ENCODE results near the gene DTWD2. TPM values are rescaled to one million over a fixed set of nuclear protein-coding genes. Genes with fewer than 3 reads are reported as not detected.
A peak's percentile ranks its signal among the peaks of the same experiment; 100 is the strongest.

Gene DTWD2

DNA sequence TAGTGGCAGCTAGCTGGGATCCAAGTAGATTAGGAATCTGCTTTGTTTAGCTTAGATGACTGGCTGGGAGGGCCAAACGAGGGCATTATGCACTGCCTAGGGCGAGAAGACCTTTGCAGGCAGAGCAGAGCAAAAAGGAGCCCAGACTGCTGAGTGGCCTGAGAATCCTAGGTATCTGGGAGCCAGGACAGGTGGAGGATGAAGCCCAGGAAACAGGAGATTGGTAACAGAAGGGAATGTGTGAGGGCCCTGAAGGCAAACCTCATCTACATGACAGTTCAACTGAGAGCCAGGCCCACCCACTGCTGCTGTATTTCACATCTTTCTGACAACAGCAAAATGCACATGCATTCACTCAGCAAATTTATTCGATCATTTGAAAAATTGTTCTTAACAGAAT, 192.3 kb downstream of the DTWD2 start:
- Histone ChIP-seq H3K9ac (ENCODE audit: low read depth, low read length) (no peak overlapping the region), H3K36me3 (ENCODE audit: insufficient read depth, low read length) (no peaks in the 10 kb centered on the region)

DNA sequence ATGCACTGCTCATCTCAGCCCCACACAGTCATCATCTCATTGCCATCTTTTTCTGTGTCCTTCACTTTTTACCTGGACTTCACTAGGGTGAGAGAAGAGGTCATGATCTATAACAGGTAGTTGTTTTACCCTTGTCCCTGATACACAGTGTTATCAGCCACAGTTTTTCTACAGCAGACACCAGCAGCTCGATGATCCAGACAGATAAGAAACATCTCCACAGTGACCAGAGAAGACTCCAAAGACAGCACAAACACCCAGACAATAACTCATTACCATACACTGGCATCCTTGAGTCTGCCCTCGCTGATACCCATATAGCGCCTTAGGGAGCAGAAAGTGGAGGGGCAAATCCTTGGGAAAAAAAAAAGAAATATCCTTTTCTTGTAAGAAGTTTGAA, 194.1 kb downstream of the DTWD2 start:
- Histone ChIP-seq H3K36me3 (ENCODE audit: insufficient read depth, low read length) (no peaks in the 10 kb centered on the region), H3K27me3 (ENCODE audit: control insufficient read depth, insufficient read depth, low read length) (no peaks in the 10 kb centered on the region), H3K4me3 (ENCODE audit: low read length) (no peak overlapping the region), H3K4me2 (ENCODE audit: low read length) (no peak overlapping the region), H3K9me3 (replicated peaks; ENCODE audit: low read length) (no peaks in the 10 kb centered on the region), H3K4me1 (ENCODE audit: control insufficient read depth, insufficient read depth, low read length) (no peaks in the 10 kb centered on the region), H3K9ac (ENCODE audit: low read depth, low read length) (no peak overlapping the region)

More for the DNA sequence above, 192.3 kb downstream of the DTWD2 start:
- Histone ChIP-seq H3K9me3 (replicated peaks; ENCODE audit: low read length) (no peaks in the 10 kb centered on the region), H3K4me3 (ENCODE audit: low read length) (no peak overlapping the region), H3K4me2 (ENCODE audit: low read length) (no peak overlapping the region), H3K4me1 (ENCODE audit: control insufficient read depth, insufficient read depth, low read length) (no peaks in the 10 kb centered on the region), H3K27me3 (ENCODE audit: control insufficient read depth, insufficient read depth, low read length) (no peaks in the 10 kb centered on the region)

DNA sequence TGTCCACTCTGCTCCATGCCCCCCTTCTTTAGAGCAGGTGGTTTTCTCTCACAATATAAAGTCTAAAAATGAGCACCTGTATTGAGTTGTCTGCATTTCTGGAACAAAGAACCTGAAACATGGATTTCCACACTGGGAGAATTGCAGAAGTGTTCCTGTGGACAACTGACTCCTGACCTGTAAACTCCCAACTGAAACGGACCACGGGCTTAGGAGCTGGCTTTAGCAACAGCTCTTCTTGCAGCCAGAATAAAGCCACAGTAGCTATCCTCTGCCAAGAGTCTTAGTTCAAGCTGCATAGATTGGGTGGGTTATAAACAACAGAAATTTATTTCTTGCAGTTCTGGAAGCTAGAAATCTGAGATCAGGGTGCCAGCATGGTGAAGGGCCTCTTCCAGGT, 194.7 kb downstream of the DTWD2 start:
- H3K4me3 ChIP-seq (ENCODE audit: low read length), result no peak overlapping the region
- no peak overlapping the region for H3K4me2 ChIP-seq (ENCODE audit: low read length)
- no peaks in the 10 kb centered on the region for H3K27me3 ChIP-seq (ENCODE audit: control insufficient read depth, insufficient read depth, low read length)
- no peaks in the 10 kb centered on the region for H3K36me3 ChIP-seq (ENCODE audit: insufficient read depth, low read length)
- no peaks in the 10 kb centered on the region for H3K4me1 ChIP-seq (ENCODE audit: control insufficient read depth, insufficient read depth, low read length)
- no peaks in the 10 kb centered on the region for H3K9me3 ChIP-seq (replicated peaks; ENCODE audit: low read length)
- H3K9ac ChIP-seq (ENCODE audit: low read depth, low read length), result no peak overlapping the region

DNA sequence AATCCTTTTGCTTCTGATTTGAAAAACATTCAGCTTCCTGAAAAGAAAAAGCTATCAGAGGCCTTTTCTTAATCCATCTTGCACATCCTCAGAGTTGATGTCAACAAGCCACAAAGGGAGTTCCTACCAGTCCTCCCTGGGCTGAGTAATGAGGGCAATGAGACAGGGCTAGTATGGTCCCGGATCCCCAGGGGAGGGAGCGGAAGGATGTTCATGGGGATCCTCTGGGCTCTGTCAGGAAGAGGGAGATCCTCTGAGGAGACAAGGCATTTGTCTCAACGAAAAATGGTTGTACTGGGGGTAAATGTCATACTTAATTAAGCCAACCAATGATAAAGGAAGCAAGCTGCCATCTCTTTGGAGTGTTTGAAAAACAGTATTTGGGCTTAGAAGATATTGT, 195.3 kb downstream of the DTWD2 start:
- no peaks in the 10 kb centered on the region for H3K27me3 ChIP-seq (ENCODE audit: control insufficient read depth, insufficient read depth, low read length)
- H3K4me2 ChIP-seq (ENCODE audit: low read length), result no peak overlapping the region
- no peak overlapping the region for H3K9ac ChIP-seq (ENCODE audit: low read depth, low read length)
- no peak overlapping the region for H3K4me3 ChIP-seq (ENCODE audit: low read length)
- H3K4me1 ChIP-seq (ENCODE audit: control insufficient read depth, insufficient read depth, low read length), result no peaks in the 10 kb centered on the region
- H3K9me3 ChIP-seq (replicated peaks; ENCODE audit: low read length), result no peaks in the 10 kb centered on the region
- H3K36me3 ChIP-seq (ENCODE audit: insufficient read depth, low read length), result no peaks in the 10 kb centered on the region

DNA sequence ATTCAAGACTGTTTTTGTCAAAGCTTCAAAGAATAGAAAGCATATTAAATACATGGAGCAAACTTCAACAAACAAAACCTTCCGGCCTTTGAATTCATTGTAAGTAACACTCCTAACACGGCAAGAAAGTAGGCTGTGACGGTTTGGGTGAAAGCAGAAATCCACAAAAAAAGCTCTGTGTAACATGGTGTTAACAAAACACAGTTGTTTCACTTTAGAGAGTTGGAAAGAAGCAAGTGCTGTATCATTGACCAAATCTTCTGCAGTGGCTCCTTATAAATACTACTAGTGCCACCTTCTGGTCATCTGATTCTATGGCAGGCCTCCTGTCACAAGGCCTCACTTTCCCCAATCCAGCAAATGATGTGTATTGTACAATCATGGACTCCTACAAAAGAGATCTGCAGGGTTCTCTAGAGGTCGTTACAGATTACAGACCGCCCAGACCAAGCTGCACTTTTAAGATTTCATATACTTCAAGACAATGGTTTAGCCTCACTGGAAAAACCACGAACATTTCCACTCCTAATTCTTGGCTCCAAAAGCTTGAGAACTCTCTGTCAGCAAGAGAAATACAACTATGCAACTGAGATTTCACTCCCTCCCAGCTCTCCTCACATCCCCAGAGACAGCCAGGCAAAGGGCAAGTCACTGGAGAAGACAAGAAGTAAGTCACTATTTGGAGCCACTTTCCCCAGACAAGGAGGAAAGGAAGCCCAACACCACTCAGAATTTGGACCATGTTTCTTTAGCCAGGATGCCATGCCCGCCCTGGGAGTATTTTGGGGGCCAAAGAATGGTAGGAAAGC, 196.2 kb downstream of the DTWD2 start:
- Histone ChIP-seq H3K4me3 (ENCODE audit: low read length) (peak overlapping the region; percentile 31), H3K9ac (ENCODE audit: low read depth, low read length) (peak overlapping the region; percentile 6), H3K36me3 (ENCODE audit: insufficient read depth, low read length) (no peaks in the 10 kb centered on the region), H3K27me3 (ENCODE audit: control insufficient read depth, insufficient read depth, low read length) (no peaks in the 10 kb centered on the region), H3K4me2 (ENCODE audit: low read length) (peak overlapping the region; percentile 57), H3K4me1 (ENCODE audit: control insufficient read depth, insufficient read depth, low read length) (no peaks in the 10 kb centered on the region), H3K9me3 (replicated peaks; ENCODE audit: low read length) (no peaks in the 10 kb centered on the region)

DNA sequence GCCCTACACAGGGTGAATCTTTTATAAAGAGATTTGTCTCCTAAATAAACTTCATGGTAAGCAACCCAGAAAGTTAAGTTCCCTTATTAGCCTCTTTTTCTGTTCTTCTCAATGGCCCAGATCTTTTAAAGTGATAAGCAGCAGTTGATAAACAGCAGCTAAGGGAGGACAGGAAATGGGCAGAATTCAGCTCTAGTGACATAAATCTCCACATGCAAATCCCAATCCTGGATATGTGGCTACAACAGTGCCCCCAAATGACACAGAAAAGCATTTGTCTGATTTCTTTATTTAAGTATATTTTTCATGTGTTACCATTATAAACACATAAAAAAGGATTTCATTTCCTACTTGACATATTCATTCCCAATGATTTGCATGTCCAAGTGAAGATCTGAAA, 199.0 kb downstream of the DTWD2 start:
- Histone ChIP-seq H3K36me3 (ENCODE audit: insufficient read depth, low read length) (no peaks in the 10 kb centered on the region), H3K27me3 (ENCODE audit: control insufficient read depth, insufficient read depth, low read length) (no peaks in the 10 kb centered on the region), H3K4me3 (ENCODE audit: low read length) (no peak overlapping the region), H3K4me2 (ENCODE audit: low read length) (no peak overlapping the region), H3K9me3 (replicated peaks; ENCODE audit: low read length) (no peaks in the 10 kb centered on the region), H3K9ac (ENCODE audit: low read depth, low read length) (no peak overlapping the region), H3K4me1 (ENCODE audit: control insufficient read depth, insufficient read depth, low read length) (no peaks in the 10 kb centered on the region)

DNA sequence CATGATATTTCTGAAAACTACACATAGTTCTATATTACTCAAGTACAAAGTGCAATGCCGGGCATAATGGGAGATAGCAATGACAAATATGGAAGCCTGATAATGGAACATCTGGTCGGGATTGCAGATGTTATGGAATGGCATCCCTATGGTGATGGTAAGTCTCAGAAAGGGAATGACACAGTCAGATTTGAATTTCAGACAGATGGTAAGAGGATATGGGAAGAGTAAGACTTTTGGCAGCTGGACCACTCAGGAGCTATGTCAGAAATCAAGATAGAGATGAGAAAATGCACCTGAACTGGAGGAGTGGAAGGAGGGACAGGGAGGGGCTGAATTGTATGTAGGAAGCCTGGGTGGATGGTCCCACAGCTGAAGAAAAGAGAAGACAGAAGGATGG, 200.0 kb downstream of the DTWD2 start:
- Histone ChIP-seq H3K4me1 (ENCODE audit: control insufficient read depth, insufficient read depth, low read length) (no peaks in the 10 kb centered on the region), H3K36me3 (ENCODE audit: insufficient read depth, low read length) (no peaks in the 10 kb centered on the region), H3K4me2 (ENCODE audit: low read length) (no peak overlapping the region)

More for the DNA sequence above, 200.0 kb downstream of the DTWD2 start:
- H3K27me3 ChIP-seq (ENCODE audit: control insufficient read depth, insufficient read depth, low read length), result no peaks in the 10 kb centered on the region
- no peak overlapping the region for H3K4me3 ChIP-seq (ENCODE audit: low read length)
- no peak overlapping the region for H3K9ac ChIP-seq (ENCODE audit: low read depth, low read length)
- no peaks in the 10 kb centered on the region for H3K9me3 ChIP-seq (replicated peaks; ENCODE audit: low read length)

Small RNA genes lying within 50 kb of the gene (small RNA-seq; reads per million reads assigned to genes)
- not detected for gene RNU6-373P

Data from skeletal muscle satellite cell (primary cell).